Measurements from ENCODE around the gene STK11.

DNA sequence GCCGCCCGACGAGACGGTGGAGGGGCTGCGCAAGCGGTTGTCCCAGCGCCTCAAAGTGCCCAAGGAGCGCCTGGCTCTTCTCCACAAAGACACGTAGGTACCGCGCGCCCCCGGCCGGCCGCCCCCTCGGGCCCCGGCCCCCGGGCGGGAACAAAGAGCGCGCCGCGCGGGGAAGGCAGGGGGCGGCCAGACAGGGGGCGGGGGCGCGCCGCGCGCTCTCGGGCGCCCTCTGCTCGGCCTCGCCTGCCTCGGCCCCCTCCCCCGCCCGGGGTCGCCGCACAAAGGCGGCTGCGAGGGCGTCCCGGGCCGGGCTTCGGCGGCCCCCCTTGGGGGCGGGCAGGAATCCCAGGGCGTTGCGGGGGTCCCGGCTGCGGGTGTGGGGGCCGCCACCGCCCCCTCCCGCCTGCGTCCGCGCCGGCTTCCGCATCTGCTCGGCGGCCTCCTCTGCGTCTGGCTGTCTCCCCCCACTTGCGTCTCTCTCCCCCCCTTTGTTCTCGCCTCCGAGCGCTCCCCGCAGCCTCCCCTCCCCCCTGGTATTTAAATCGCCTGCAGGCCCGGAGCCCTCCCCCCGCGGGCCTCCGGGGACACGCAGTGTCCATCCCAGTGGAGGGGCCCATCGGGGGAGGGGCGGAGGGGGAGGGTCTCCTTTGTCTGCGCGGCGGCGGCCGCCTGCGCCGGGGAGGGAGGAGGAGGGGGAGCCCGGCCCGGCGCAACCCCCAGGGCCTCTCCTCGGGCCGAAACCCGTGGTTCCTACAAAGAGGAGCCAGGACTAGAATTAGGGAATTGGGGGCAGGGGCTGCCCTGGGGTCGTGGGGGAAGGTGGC lies 45.1 kb downstream of the STK11 start:
- TF ChIP-seq EZH2phosphoT487 (IDR thresholded peaks at IDR 0.05; ENCODE audit: insufficient read depth, low read depth) (no peak), EZH2 (IDR thresholded peaks at IDR 0.05; ENCODE audit: insufficient read depth, poor library complexity, severe bottlenecking) (no peak)

Measured in GM23248 (cell line).